ENCODE data around the gene USP36. TPM values are rescaled to one million over a fixed set of nuclear protein-coding genes. Genes with fewer than 3 reads are reported as not detected.

Gene USP36
- total RNA-seq, 1 experiment from 2014 or later, result 103 TPM

DNA sequence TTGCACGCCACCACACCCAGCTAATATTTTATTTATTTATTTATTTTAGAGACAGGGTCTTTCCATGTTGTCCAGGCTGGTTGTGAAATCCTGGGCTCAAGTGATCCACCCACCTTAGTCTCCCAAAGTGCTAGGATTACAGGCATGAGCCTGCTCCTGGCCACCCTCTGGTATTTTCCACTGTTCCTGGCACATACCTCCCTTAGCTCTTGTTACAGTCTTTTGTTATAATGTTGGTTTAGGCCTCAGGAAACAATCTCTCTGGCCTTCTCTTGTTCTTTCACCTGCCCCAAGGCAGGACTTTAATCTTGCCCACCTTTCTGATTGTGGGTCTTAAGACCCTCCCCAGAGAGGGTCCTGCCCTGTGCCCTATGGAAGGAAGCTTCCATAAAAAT is 55.0 kb downstream of the USP36 start:
- no peak for DNase-seq

DNA sequence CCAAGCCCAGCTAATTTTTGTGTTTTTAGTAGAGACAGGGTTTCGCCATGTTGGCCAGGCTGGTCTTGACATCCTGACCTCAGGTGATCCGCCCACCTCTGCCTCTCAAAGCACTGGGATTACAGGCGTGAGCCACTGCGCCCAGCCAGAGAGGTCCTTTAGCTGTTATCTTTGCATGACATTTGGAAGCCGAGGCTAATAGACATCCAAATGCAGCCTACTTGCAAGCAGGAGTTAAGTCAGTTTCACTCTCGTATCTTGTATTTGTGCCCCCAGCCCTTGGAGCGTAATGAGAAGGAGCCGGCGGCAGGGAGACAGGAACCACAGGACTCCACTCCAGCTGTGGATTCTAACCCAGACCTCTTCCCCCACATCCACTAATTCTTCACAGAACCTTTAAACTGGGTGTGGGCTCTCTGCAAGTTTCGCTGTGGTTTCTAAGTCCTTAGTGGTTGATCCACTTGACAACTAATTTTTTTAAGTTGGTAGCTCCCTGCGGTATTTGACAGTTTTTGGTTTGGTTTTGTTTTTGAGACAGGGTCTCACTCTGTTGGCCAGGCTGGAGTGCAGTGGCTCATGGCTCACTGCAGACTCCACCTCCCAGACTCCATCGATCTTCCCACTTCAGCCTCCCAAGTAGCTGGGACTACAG is 55.5 kb downstream of the USP36 start:
- Mint-ChIP-seq H3K4me1 (ENCODE audit: low read depth, unreplicated experiment) (peaks cover under 1% of the 10 kb centered on the region), H3K27me3 (ENCODE audit: insufficient read depth, unreplicated experiment) (no peaks in the 10 kb centered on the region), H3K4me3 (ENCODE audit: unreplicated experiment) (no peak overlapping the region), H3K9me3 (ENCODE audit: unreplicated experiment) (no peaks in the 10 kb centered on the region), H3K36me3 (ENCODE audit: insufficient read depth, unreplicated experiment) (peaks cover 13% of the 10 kb centered on the region), H3K27ac (ENCODE audit: unreplicated experiment) (no peak overlapping the region)
- intact Hi-C loops (cut with micrococcal nuclease; ENCODE audit: unreplicated experiment), result no loop called here
- TF ChIP-seq, protein P1, sequence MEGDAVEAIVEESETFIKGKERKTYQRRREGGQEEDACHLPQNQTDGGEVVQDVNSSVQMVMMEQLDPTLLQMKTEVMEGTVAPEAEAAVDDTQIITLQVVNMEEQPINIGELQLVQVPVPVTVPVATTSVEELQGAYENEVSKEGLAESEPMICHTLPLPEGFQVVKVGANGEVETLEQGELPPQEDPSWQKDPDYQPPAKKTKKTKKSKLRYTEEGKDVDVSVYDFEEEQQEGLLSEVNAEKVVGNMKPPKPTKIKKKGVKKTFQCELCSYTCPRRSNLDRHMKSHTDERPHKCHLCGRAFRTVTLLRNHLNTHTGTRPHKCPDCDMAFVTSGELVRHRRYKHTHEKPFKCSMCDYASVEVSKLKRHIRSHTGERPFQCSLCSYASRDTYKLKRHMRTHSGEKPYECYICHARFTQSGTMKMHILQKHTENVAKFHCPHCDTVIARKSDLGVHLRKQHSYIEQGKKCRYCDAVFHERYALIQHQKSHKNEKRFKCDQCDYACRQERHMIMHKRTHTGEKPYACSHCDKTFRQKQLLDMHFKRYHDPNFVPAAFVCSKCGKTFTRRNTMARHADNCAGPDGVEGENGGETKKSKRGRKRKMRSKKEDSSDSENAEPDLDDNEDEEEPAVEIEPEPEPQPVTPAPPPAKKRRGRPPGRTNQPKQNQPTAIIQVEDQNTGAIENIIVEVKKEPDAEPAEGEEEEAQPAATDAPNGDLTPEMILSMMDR (IDR thresholded peaks at IDR 0.05; ENCODE audit: insufficient read depth in 1 of 2, low read depth in 1 of 2, low read length in 1 of 2, severe bottlenecking in 1 of 2, unreplicated experiment in 1 of 2), result no peak
- POLR2A ChIA-PET, result interaction anchor here (0.5 kb wide), 1 partner anchor 27 kb away, joined by 5 read pairs; no protein-coding TSS in a partner anchor
- H3K36me3 ChIP-seq (ENCODE audit: control insufficient read depth, insufficient read depth, low read length), result no peaks in the 10 kb centered on the region
- no peaks in the 10 kb centered on the region for H3K9me3 ChIP-seq
- CTCF ChIA-PET, result no interaction called here
- peaks cover 7% of the 10 kb centered on the region; the same call in 1 of the 2 replicates for H3K4me1 ChIP-seq
- no peaks in the 10 kb centered on the region for H3K27me3 ChIP-seq (replicated peaks; ENCODE audit: control insufficient read depth, insufficient read depth, low read length)
- DNase-seq, result no peak
- no peak overlapping the region for H3K4me3 ChIP-seq (ENCODE audit: low read depth, low read length)
- BruUV-seq (replicated peaks), result no TSS peak

More for the DNA sequence above, 55.0 kb downstream of the USP36 start:
- Mint-ChIP-seq H3K27ac (ENCODE audit: unreplicated experiment) (no peak overlapping the region), H3K9me3 (ENCODE audit: unreplicated experiment) (no peaks in the 10 kb centered on the region), H3K4me1 (ENCODE audit: low read depth, unreplicated experiment) (no peaks in the 10 kb centered on the region), H3K4me3 (ENCODE audit: unreplicated experiment) (peak overlapping the region; percentile 19), H3K27me3 (ENCODE audit: insufficient read depth, unreplicated experiment) (no peaks in the 10 kb centered on the region), H3K36me3 (ENCODE audit: insufficient read depth, unreplicated experiment) (peaks cover 18% of the 10 kb centered on the region)
- no TSS peak for BruUV-seq (replicated peaks)
- Histone ChIP-seq H3K9me3 (no peaks in the 10 kb centered on the region), H3K36me3 (ENCODE audit: control insufficient read depth, insufficient read depth, low read length) (no peaks in the 10 kb centered on the region), H3K4me3 (ENCODE audit: low read depth, low read length) (no peak overlapping the region), H3K4me1 (peaks cover 7% of the 10 kb centered on the region; the same call in 1 of the 2 replicates), H3K27me3 (replicated peaks; ENCODE audit: control insufficient read depth, insufficient read depth, low read length) (no peaks in the 10 kb centered on the region)
- ChIA-PET POLR2A (interaction anchor here (0.5 kb wide), 1 partner anchor 26 kb away, joined by 5 read pairs; no protein-coding TSS in a partner anchor), CTCF (no interaction called here)
- intact Hi-C loops (cut with micrococcal nuclease; ENCODE audit: unreplicated experiment), result no loop called here
- TF ChIP-seq, protein P1 (IDR thresholded peaks at IDR 0.05; ENCODE audit: insufficient read depth in 1 of 2, low read depth in 1 of 2, low read length in 1 of 2, severe bottlenecking in 1 of 2, unreplicated experiment in 1 of 2), result no peak

DNA sequence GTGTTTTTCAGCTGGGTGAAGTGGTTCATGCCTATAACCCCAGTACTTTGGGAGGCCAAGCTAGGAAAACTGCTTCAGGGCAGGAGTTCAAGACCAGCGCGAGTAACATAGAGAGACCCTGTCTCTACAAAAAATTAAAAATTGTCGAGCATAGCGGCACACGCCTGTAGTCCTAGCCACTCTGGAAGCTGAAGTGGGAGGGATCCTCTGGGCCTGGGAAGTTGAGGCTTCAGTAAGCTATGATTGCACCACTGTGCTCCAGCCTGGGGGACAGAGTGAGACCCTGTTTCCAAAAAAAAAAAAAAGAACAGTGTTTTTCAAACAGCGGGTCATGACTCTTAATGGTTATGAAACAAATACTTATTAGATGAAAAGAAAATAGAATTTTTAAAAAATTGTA is 56.3 kb downstream of the USP36 start:
- no TSS peak for BruUV-seq (replicated peaks)
- Histone ChIP-seq H3K4me1 (peaks cover 7% of the 10 kb centered on the region; the same call in 1 of the 2 replicates), H3K27me3 (replicated peaks; ENCODE audit: control insufficient read depth, insufficient read depth, low read length) (no peaks in the 10 kb centered on the region), H3K9me3 (no peaks in the 10 kb centered on the region), H3K4me3 (ENCODE audit: low read depth, low read length) (no peak overlapping the region), H3K36me3 (ENCODE audit: control insufficient read depth, insufficient read depth, low read length) (no peaks in the 10 kb centered on the region)
- intact Hi-C loops (cut with micrococcal nuclease; ENCODE audit: unreplicated experiment), result no loop called here
- Mint-ChIP-seq H3K27ac (ENCODE audit: unreplicated experiment) (peak overlapping the region; percentile 23), H3K27me3 (ENCODE audit: insufficient read depth, unreplicated experiment) (no peaks in the 10 kb centered on the region), H3K4me1 (ENCODE audit: low read depth, unreplicated experiment) (peaks cover 7% of the 10 kb centered on the region), H3K9me3 (ENCODE audit: unreplicated experiment) (no peaks in the 10 kb centered on the region), H3K4me3 (ENCODE audit: unreplicated experiment) (peak overlapping the region; percentile 63), H3K36me3 (ENCODE audit: insufficient read depth, unreplicated experiment) (peaks cover 12% of the 10 kb centered on the region)
- DNase-seq, result no peak
- POLR2A ChIA-PET, result no interaction called here
- CTCF ChIA-PET, result no interaction called here
- TF ChIP-seq, protein P1 (IDR thresholded peaks at IDR 0.05; ENCODE audit: insufficient read depth in 1 of 2, low read depth in 1 of 2, low read length in 1 of 2, severe bottlenecking in 1 of 2, unreplicated experiment in 1 of 2), result no peak
